Colonic mucosa (tissue), 4 donors: ENCODE data around the gene ABHD12B. TPM values are rescaled to one million over a fixed set of nuclear protein-coding genes. Genes with fewer than 3 reads are reported as not detected.

Source experiments
- DNase-seq: peaks from one replicate; pipeline ENCODE4 v3.0.0-alpha.2; 2020
- H3K27ac ChIP-seq: fragments of 200-600 bp; one replicate; pipeline ENCODE4 v1.8.0; 2021
- H3K27me3 ChIP-seq: fragments of 200-600 bp; one replicate; pipeline ENCODE4 v1.8.0; 2021
- H3K36me3 ChIP-seq: fragments of 200-600 bp; one replicate; pipeline ENCODE4 v1.8.0; 2021
- H3K4me1 ChIP-seq: fragments of 200-600 bp; one replicate; pipeline ENCODE4 v1.8.0; 2021; ENCODE audit warnings: mild to moderate bottlenecking
- H3K4me3 ChIP-seq: fragments of 200-600 bp; one replicate; pipeline ENCODE4 v1.8.0; 2021
- H3K9ac ChIP-seq, 2 donors: one replicate each; pipeline ENCODE4 v1.7.0; 2013; ENCODE audit warnings: control low read depth in 2 of 2, low read depth in 2 of 2, low read length in 2 of 2
- H3K9me3 ChIP-seq: fragments of 200-600 bp; one replicate; pipeline ENCODE4 v1.8.0; 2021
- CTCF ChIP-seq: fragments of 200-600 bp; IDR thresholded peaks from one replicate; pipeline ENCODE4 v1.8.0; 2022; ENCODE audit warnings: antibody characterized with exemption, mild to moderate bottlenecking
- intact Hi-C: fragments of 100-400 bp; cut with DNase I; formaldehyde crosslinking; loops from one replicate; pipeline ENCODE4 v1.14.1; 2022
- total RNA-seq, 2 donors: library from RNA; stranded (reverse); fragmentation: NEBNext Ultra II Directional in 1 of 2; extraction: Animal tissue kit (Norgen Biotek cat#: 25700) in 1 of 2; gene quantifications; one replicate each; pipeline ENCODE4 v1.2.1, GENCODE V29; 2021
- donor health status: healthy.
- donor health status: DM: no; HTN: no; CAD: no.
- donor health status: DM: no; HTN: no; CAD: no.

ABHD12B gene
- 10 to 100 TPM; 11.0 to 20.7 TPM for total RNA-seq

- peak within 1 kb of the TSS in 1 of 2 donors; percentile 44 for H3K9ac ChIP-seq
- intact Hi-C loops: no loop called here
- H3K4me3 ChIP-seq: peak within 1 kb of the TSS; percentile 18
- H3K9me3 ChIP-seq: no peaks in the 10 kb centered on the region
- H3K36me3 ChIP-seq: no peaks in the 10 kb centered on the region
- no peak for TF ChIP-seq CTCF
- peaks cover 7% of the 10 kb centered on the region for H3K27me3 ChIP-seq
- no peak for DNase-seq
- no peaks in the 10 kb centered on the region for H3K4me1 ChIP-seq
- peak within 1 kb of the TSS; percentile 43 for H3K27ac ChIP-seq
Measured at GRCh38 chr14:50871914-50872732, at the start of gene ABHD12B. Gene ABHD12B, plus strand, starts transcription at chr14:50872053. Its CDS starts 122 bp downstream, at chr14:50872175.

GRCh38 chr14:50822501-50823042 lies 49.3 kb upstream of the ABHD12B start:
- Histone ChIP-seq H3K9ac (no peak overlapping the region), H3K27me3 (no peaks in the 10 kb centered on the region), H3K36me3 (no peaks in the 10 kb centered on the region), H3K4me1 (no peaks in the 10 kb centered on the region), H3K4me3 (no peak overlapping the region), H3K9me3 (no peaks in the 10 kb centered on the region), H3K27ac (peak overlapping the region; percentile 14)
- intact Hi-C loops: no loop called here
- TF ChIP-seq CTCF: no peak
- no peak for DNase-seq

GRCh38 chr14:50823051-50823761 lies 48.6 kb upstream of the ABHD12B start:
- Histone ChIP-seq H3K4me3 (no peak overlapping the region), H3K27me3 (no peaks in the 10 kb centered on the region), H3K4me1 (no peaks in the 10 kb centered on the region), H3K9me3 (no peaks in the 10 kb centered on the region), H3K9ac (no peak overlapping the region), H3K27ac (peak overlapping the region; percentile 14), H3K36me3 (no peaks in the 10 kb centered on the region)
- TF ChIP-seq CTCF: no peak
- intact Hi-C loops: no loop called here
- DNase-seq: no peak

GRCh38 chr14:50823762-50824636 lies 47.9 kb upstream of the ABHD12B start:
- DNase-seq: no peak
- Histone ChIP-seq H3K9me3 (no peaks in the 10 kb centered on the region), H3K27ac (peak overlapping the region; percentile 14), H3K36me3 (no peaks in the 10 kb centered on the region), H3K27me3 (no peaks in the 10 kb centered on the region), H3K4me1 (no peaks in the 10 kb centered on the region), H3K9ac (no peak overlapping the region), H3K4me3 (no peak overlapping the region)
- intact Hi-C loops: no loop called here
- TF ChIP-seq CTCF: no peak

GRCh38 chr14:50825307-50825706 lies 46.5 kb upstream of the ABHD12B start:
- no peaks in the 10 kb centered on the region for H3K36me3 ChIP-seq
- no peaks in the 10 kb centered on the region for H3K9me3 ChIP-seq
- no peak overlapping the region for H3K27ac ChIP-seq
- H3K4me3 ChIP-seq: no peak overlapping the region
- no peaks in the 10 kb centered on the region for H3K4me1 ChIP-seq
- TF ChIP-seq CTCF: no peak
- H3K27me3 ChIP-seq: no peaks in the 10 kb centered on the region
- H3K9ac ChIP-seq: no peak overlapping the region
- intact Hi-C loops: no loop called here
- no peak for DNase-seq
